A673 (cell line): ENCODE measurements around the gene DENND2C.

ENCODE experiments used
- EZH2 ChIP-seq: fragments of 200-600 bp; sonication (generic); IDR thresholded peaks from 2 replicates; pipeline ENCODE4 v1.6.1; 2017; ENCODE audit warnings: borderline replicate concordance, low read depth, mild to moderate bottlenecking, mixed read lengths, antibody characterized with exemption, low read length; ENCODE audit not compliant: poor library complexity, severe bottlenecking
- TF ChIP-seq, protein P1 (sequence below): fragments of 300-800, 200-600 bp; sonication (generic); conservative IDR thresholded peaks from 2 replicates; pipeline ENCODE4 v1.5.1; 2017; ENCODE audit warnings: low read depth, mild to moderate bottlenecking, antibody characterized with exemption, low read length, moderate library complexity, mixed read lengths

DNA sequence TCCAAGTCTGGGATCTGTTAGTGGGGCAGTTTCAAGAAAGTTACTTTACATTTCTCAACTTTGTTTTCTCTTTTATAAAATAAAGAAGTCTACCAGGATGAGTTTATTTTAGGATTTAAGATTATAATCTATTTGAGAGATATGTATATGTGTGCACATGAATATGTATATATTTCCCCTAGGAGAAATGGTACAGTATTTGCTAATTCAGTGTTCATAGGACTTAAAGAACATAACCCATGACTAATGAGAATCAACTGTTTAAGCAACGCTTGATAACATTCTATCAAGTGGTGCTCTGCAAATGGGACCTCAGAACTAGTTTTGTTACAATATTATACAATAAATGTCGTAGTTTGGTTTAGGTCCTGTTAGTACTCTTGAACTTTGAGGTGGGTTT lies 95.5 kb downstream of the DENND2C start:
- TF ChIP-seq, protein P1, sequence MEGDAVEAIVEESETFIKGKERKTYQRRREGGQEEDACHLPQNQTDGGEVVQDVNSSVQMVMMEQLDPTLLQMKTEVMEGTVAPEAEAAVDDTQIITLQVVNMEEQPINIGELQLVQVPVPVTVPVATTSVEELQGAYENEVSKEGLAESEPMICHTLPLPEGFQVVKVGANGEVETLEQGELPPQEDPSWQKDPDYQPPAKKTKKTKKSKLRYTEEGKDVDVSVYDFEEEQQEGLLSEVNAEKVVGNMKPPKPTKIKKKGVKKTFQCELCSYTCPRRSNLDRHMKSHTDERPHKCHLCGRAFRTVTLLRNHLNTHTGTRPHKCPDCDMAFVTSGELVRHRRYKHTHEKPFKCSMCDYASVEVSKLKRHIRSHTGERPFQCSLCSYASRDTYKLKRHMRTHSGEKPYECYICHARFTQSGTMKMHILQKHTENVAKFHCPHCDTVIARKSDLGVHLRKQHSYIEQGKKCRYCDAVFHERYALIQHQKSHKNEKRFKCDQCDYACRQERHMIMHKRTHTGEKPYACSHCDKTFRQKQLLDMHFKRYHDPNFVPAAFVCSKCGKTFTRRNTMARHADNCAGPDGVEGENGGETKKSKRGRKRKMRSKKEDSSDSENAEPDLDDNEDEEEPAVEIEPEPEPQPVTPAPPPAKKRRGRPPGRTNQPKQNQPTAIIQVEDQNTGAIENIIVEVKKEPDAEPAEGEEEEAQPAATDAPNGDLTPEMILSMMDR = no peak
- no peak for TF ChIP-seq EZH2
